ENCODE measurements around the gene HOXC9. TPM values are rescaled to one million over a fixed set of nuclear protein-coding genes. Genes with fewer than 3 reads are reported as not detected.

The HOXC9 gene
- total and polyA plus RNA-seq, 4 donors, result not detected

DNA sequence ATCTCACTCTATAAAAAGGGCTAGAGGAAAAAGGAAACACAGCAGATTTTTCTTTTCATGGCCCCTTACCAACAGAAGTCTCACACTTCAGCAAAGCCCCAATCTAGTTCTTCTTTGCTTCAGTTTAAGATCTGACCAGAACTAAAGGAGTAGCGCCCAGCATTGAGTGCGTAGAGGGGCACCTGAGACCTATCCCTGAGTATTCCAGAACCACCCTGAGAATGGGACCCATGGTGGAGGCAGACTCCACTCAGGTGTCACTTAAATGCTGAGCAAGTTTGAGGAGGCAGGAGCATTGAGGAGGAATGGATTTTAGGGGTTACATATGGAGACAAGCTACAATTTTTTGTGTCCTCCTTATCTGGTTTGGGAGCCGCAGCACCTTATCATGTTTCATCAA is 28.8 kb upstream of the HOXC9 start:
- Histone ChIP-seq H3K36me3 (ENCODE audit: control insufficient read depth in 4 of 4, insufficient read depth in 3 of 4, low read depth in 1 of 4, low read length in 3 of 4) (no peaks in the 10 kb centered on the region), H3K27ac (ENCODE audit: low read depth in 1 of 2, low read length in 2 of 2) (no peak overlapping the region), H3K9ac (ENCODE audit: low read depth in 1 of 2, low read length in 2 of 2) (no peak overlapping the region), H3K4me3 (ENCODE audit: low read depth in 1 of 3, low read length in 3 of 3) (no peak overlapping the region), H3K27me3 (ENCODE audit: control insufficient read depth in 4 of 4, insufficient read depth in 4 of 4, low read length in 3 of 4) (peaks cover 3 to 59% (median 39%) of the 10 kb centered on the region in 4 donors), H3K4me1 (ENCODE audit: control insufficient read depth in 4 of 4, insufficient read depth in 4 of 4, low read length in 3 of 4) (peaks cover 0 to 16% (median 5%) of the 10 kb centered on the region in 4 donors), H3K9me3 (ENCODE audit: control insufficient read depth in 4 of 4, low read length in 3 of 4) (no peaks in the 10 kb centered on the region)
- no peak for DNase-seq (ENCODE audit: low spot score)
- no peak for TF ChIP-seq FOXA1 (IDR thresholded peaks at IDR 0.05)
- 60% methylated on average over 3 of the region's 3 CpGs for WGBS

DNA sequence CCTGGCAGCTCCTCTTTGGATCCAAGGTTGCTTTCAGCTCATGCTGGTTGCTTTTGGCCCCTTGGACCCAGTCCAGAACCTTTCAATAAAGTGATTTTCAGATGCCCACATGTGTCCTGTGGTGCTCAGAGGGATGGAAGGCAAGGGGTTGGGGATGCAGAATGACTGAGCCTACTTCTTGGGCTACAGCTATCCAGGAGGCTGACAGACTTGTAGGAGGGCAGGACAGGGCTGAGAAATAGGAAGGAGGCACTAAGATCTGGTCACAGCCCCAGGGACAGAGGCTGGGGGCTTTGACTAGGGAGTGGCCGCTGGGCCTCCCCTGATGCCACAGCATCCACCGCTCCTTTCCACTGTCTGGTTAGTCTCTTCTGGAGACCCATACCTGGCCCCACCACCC is 28.3 kb upstream of the HOXC9 start:
- no peak for TF ChIP-seq HNF4G (IDR thresholded peaks at IDR 0.05)
- no peak for TF ChIP-seq NR2F2 (IDR thresholded peaks at IDR 0.05)
- no peak for TF ChIP-seq GABPA (IDR thresholded peaks at IDR 0.05 in 1 of 2, conservative IDR thresholded peaks at IDR 0.05 in 1 of 2)
- TF ChIP-seq, protein P1, sequence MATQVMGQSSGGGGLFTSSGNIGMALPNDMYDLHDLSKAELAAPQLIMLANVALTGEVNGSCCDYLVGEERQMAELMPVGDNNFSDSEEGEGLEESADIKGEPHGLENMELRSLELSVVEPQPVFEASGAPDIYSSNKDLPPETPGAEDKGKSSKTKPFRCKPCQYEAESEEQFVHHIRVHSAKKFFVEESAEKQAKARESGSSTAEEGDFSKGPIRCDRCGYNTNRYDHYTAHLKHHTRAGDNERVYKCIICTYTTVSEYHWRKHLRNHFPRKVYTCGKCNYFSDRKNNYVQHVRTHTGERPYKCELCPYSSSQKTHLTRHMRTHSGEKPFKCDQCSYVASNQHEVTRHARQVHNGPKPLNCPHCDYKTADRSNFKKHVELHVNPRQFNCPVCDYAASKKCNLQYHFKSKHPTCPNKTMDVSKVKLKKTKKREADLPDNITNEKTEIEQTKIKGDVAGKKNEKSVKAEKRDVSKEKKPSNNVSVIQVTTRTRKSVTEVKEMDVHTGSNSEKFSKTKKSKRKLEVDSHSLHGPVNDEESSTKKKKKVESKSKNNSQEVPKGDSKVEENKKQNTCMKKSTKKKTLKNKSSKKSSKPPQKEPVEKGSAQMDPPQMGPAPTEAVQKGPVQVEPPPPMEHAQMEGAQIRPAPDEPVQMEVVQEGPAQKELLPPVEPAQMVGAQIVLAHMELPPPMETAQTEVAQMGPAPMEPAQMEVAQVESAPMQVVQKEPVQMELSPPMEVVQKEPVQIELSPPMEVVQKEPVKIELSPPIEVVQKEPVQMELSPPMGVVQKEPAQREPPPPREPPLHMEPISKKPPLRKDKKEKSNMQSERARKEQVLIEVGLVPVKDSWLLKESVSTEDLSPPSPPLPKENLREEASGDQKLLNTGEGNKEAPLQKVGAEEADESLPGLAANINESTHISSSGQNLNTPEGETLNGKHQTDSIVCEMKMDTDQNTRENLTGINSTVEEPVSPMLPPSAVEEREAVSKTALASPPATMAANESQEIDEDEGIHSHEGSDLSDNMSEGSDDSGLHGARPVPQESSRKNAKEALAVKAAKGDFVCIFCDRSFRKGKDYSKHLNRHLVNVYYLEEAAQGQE (IDR thresholded peaks at IDR 0.05), result no peak
- no peak for TF ChIP-seq RXRA (IDR thresholded peaks at IDR 0.05)
- TF ChIP-seq JUND (IDR thresholded peaks at IDR 0.05), result no peak
- TF ChIP-seq SP1 (IDR thresholded peaks at IDR 0.05), result no peak
- H3K36me3 ChIP-seq (ENCODE audit: control insufficient read depth in 4 of 4, insufficient read depth in 3 of 4, low read depth in 1 of 4, low read length in 3 of 4), result no peaks in the 10 kb centered on the region
- 47% methylated on average over 2 of the region's 2 CpGs for WGBS
- peaks cover 0 to 11% (median 5%) of the 10 kb centered on the region in 4 donors for H3K4me1 ChIP-seq (ENCODE audit: control insufficient read depth in 4 of 4, insufficient read depth in 4 of 4, low read length in 3 of 4)
- no peaks in the 10 kb centered on the region for H3K9me3 ChIP-seq (ENCODE audit: control insufficient read depth in 4 of 4, low read length in 3 of 4)
- no peak overlapping the region for H3K4me3 ChIP-seq (ENCODE audit: low read depth in 1 of 3, low read length in 3 of 3)
- H3K9ac ChIP-seq (ENCODE audit: low read depth in 1 of 2, low read length in 2 of 2), result no peak overlapping the region
- peaks cover 5 to 58% (median 38%) of the 10 kb centered on the region in 4 donors for H3K27me3 ChIP-seq (ENCODE audit: control insufficient read depth in 4 of 4, insufficient read depth in 4 of 4, low read length in 3 of 4)
- no peak for DNase-seq (ENCODE audit: low spot score)
- H3K27ac ChIP-seq (ENCODE audit: low read depth in 1 of 2, low read length in 2 of 2), result no peak overlapping the region

DNA sequence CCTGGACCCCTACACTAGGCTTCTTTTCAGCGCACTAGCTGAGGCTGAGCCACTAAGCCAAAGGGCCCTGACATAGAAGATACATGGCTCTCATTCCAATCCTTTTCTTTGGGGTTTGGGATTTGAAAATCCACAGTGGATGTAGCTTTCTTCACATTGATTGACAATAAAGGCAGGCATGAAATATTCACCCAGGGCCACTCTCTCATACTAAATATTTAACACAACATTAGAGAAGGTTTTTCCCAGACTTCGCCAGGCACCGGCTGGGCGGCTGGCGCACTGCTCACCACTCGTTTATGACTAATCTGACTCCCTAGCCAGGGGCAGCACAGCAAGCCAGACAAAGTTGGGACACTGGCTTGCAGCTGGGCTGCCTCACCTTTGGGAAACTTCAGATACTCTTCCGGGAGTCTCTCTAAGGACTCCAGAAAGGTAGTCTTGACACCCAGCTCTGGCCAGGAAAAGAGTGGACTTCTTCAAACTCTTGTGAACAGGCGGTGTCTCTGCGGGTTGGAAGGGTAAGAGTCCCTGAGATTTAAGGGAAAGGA is 27.7 kb upstream of the HOXC9 start:
- Histone ChIP-seq H3K27ac (ENCODE audit: low read depth in 1 of 2, low read length in 2 of 2) (no peak overlapping the region), H3K27me3 (ENCODE audit: control insufficient read depth in 4 of 4, insufficient read depth in 4 of 4, low read length in 3 of 4) (peaks cover 5 to 58% (median 35%) of the 10 kb centered on the region in 4 donors), H3K36me3 (ENCODE audit: control insufficient read depth in 4 of 4, insufficient read depth in 3 of 4, low read depth in 1 of 4, low read length in 3 of 4) (no peaks in the 10 kb centered on the region), H3K4me1 (ENCODE audit: control insufficient read depth in 4 of 4, insufficient read depth in 4 of 4, low read length in 3 of 4) (peaks cover 0 to 10% (median 4%) of the 10 kb centered on the region in 4 donors), H3K4me3 (ENCODE audit: low read depth in 1 of 3, low read length in 3 of 3) (no peak overlapping the region), H3K9me3 (ENCODE audit: control insufficient read depth in 4 of 4, low read length in 3 of 4) (no peaks in the 10 kb centered on the region), H3K9ac (ENCODE audit: low read depth in 1 of 2, low read length in 2 of 2) (no peak overlapping the region)
- WGBS, result 26% methylated on average over 9 of the region's 9 CpGs
- TF ChIP-seq FOXA1 (IDR thresholded peaks at IDR 0.05) (no peak), SP1 (IDR thresholded peaks at IDR 0.05) (no peak), RAD21 (IDR thresholded peaks at IDR 0.05) (no peak)
- TF ChIP-seq, protein P2, sequence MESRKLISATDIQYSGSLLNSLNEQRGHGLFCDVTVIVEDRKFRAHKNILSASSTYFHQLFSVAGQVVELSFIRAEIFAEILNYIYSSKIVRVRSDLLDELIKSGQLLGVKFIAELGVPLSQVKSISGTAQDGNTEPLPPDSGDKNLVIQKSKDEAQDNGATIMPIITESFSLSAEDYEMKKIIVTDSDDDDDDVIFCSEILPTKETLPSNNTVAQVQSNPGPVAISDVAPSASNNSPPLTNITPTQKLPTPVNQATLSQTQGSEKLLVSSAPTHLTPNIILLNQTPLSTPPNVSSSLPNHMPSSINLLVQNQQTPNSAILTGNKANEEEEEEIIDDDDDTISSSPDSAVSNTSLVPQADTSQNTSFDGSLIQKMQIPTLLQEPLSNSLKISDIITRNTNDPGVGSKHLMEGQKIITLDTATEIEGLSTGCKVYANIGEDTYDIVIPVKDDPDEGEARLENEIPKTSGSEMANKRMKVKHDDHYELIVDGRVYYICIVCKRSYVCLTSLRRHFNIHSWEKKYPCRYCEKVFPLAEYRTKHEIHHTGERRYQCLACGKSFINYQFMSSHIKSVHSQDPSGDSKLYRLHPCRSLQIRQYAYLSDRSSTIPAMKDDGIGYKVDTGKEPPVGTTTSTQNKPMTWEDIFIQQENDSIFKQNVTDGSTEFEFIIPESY (IDR thresholded peaks at IDR 0.05), result no peak
- no peak for DNase-seq (ENCODE audit: low spot score)

Measured in liver (tissue), 9 donors.